ENCODE results near the gene TTN. TPM values are rescaled to one million over a fixed set of nuclear protein-coding genes. Genes with fewer than 3 reads are reported as not detected.

Gene TTN
- total RNA-seq, 1 experiment from 2014 or later: 1.1 TPM

- Histone ChIP-seq H4K20me1 (ENCODE audit: low read length) (no peaks in the 10 kb centered on the region), H3K79me2 (ENCODE audit: low read length) (no peaks in the 10 kb centered on the region), H2AFZ (ENCODE audit: low read length) (no peak overlapping the region), H3K36me3 (ENCODE audit: low read depth, low read length) (no peaks in the 10 kb centered on the region), H3K4me3 (ENCODE audit: low read length) (no peak overlapping the region), H3K27ac (ENCODE audit: low read length) (no peak overlapping the region), H3K27me3 (ENCODE audit: low read length) (no peaks in the 10 kb centered on the region), H3K9ac (ENCODE audit: low read length) (no peak overlapping the region), H3K9me3 (ENCODE audit: low read length) (no peaks in the 10 kb centered on the region), H3K4me1 (ENCODE audit: insufficient read depth, low read length) (peaks cover 27% of the 10 kb centered on the region), H3F3A (ENCODE audit: low read length, unreplicated experiment) (no peaks in the 10 kb centered on the region), H3K9me2 (replicated peaks; ENCODE audit: low read length) (no peaks in the 10 kb centered on the region), H3K4me2 (ENCODE audit: low read length) (no peak overlapping the region)
- ATAC-seq (peak; percentile 53), DNase-seq (peak; percentile 85)
- TF ChIP-seq CTCF (conservative IDR thresholded peaks at IDR 0.05; ENCODE audit: low read depth, low read length) (peak; percentile 95), EZH2 (IDR thresholded peaks at IDR 0.05; ENCODE audit: low read length, unreplicated experiment) (no peak), EZH2phosphoT487 (IDR thresholded peaks at IDR 0.05; ENCODE audit: borderline replicate concordance, low read length) (no peak)
- intact Hi-C loops (cut with micrococcal nuclease): loop anchor here (1.0 to 10.0 kb wide), 7 partner anchors 27 to 990 kb away; partner anchors contain the start of gene FKBP7
- ChIA-PET POLR2A (ENCODE audit: unreplicated experiment) (no interaction called here), CTCF (interaction anchor here (0.6 to 1.1 kb wide), 12 partner anchors 9 to 1193 kb away, joined by 3 to 10 read pairs (median 4); no protein-coding TSS in a partner anchor)
- BruUV-seq (replicated peaks): no TSS peak
These were observed 45.4 kb downstream of the TTN start for GRCh38 chr2:178761759-178762371.

- ATAC-seq (peak; percentile 91), DNase-seq (peak; percentile 89)
- Histone ChIP-seq H3K27ac (ENCODE audit: low read length) (no peak overlapping the region), H3K9me2 (replicated peaks; ENCODE audit: low read length) (no peaks in the 10 kb centered on the region), H2AFZ (ENCODE audit: low read length) (0 out of 2 replicates have a peak overlapping the region, but pooled peaks have one; percentile 10), H3K79me2 (ENCODE audit: low read length) (no peaks in the 10 kb centered on the region), H3K9me3 (ENCODE audit: low read length) (no peaks in the 10 kb centered on the region), H3F3A (ENCODE audit: low read length, unreplicated experiment) (no peaks in the 10 kb centered on the region), H3K27me3 (ENCODE audit: low read length) (no peaks in the 10 kb centered on the region), H3K4me1 (ENCODE audit: insufficient read depth, low read length) (peaks cover 21% of the 10 kb centered on the region), H4K20me1 (ENCODE audit: low read length) (no peaks in the 10 kb centered on the region), H3K9ac (ENCODE audit: low read length) (no peak overlapping the region), H3K4me3 (ENCODE audit: low read length) (no peak overlapping the region), H3K36me3 (ENCODE audit: low read depth, low read length) (no peaks in the 10 kb centered on the region), H3K4me2 (ENCODE audit: low read length) (peak overlapping the region; percentile 64)
- BruUV-seq (replicated peaks): no TSS peak
- intact Hi-C loops (cut with micrococcal nuclease): no loop called here
- POLR2A ChIA-PET (ENCODE audit: unreplicated experiment): no interaction called here
- CTCF ChIA-PET: interaction anchor here (0.6 kb wide), 1 partner anchor 373 kb away, joined by 3 read pairs; no protein-coding TSS in a partner anchor
- TF ChIP-seq EZH2 (IDR thresholded peaks at IDR 0.05; ENCODE audit: low read length, unreplicated experiment): no peak
- no peak for TF ChIP-seq EZH2phosphoT487 (IDR thresholded peaks at IDR 0.05; ENCODE audit: borderline replicate concordance, low read length)
- TF ChIP-seq CTCF (conservative IDR thresholded peaks at IDR 0.05; ENCODE audit: low read depth, low read length): no peak
These were observed 50.4 kb downstream of the TTN start for GRCh38 chr2:178756843-178757242.

- H4K20me1 ChIP-seq (ENCODE audit: low read length): no peaks in the 10 kb centered on the region
- no peaks in the 10 kb centered on the region for H3K27me3 ChIP-seq (ENCODE audit: low read length)
- no peak overlapping the region for H3K9ac ChIP-seq (ENCODE audit: low read length)
- H3K4me3 ChIP-seq (ENCODE audit: low read length): no peak overlapping the region
- POLR2A ChIA-PET (ENCODE audit: unreplicated experiment): no interaction called here
- no peak for ATAC-seq
- H3K36me3 ChIP-seq (ENCODE audit: low read depth, low read length): no peaks in the 10 kb centered on the region
- 0 out of 2 replicates have a peak overlapping the region, but pooled peaks have one; percentile 10 for H2AFZ ChIP-seq (ENCODE audit: low read length)
- no peaks in the 10 kb centered on the region for H3K79me2 ChIP-seq (ENCODE audit: low read length)
- no peak for DNase-seq
- H3K9me3 ChIP-seq (ENCODE audit: low read length): no peaks in the 10 kb centered on the region
- no peak for TF ChIP-seq CTCF (conservative IDR thresholded peaks at IDR 0.05; ENCODE audit: low read depth, low read length)
- no peak for TF ChIP-seq EZH2phosphoT487 (IDR thresholded peaks at IDR 0.05; ENCODE audit: borderline replicate concordance, low read length)
- TF ChIP-seq EZH2 (IDR thresholded peaks at IDR 0.05; ENCODE audit: low read length, unreplicated experiment): no peak
- no peaks in the 10 kb centered on the region for H3F3A ChIP-seq (ENCODE audit: low read length, unreplicated experiment)
- H3K4me1 ChIP-seq (ENCODE audit: insufficient read depth, low read length): peaks cover 17% of the 10 kb centered on the region
- CTCF ChIA-PET: interaction anchor here (0.6 kb wide), 1 partner anchor 373 kb away, joined by 3 read pairs; no protein-coding TSS in a partner anchor
- H3K4me2 ChIP-seq (ENCODE audit: low read length): peak overlapping the region; percentile 64
- no TSS peak for BruUV-seq (replicated peaks)
- intact Hi-C loops (cut with micrococcal nuclease): no loop called here
- no peaks in the 10 kb centered on the region for H3K9me2 ChIP-seq (replicated peaks; ENCODE audit: low read length)
- no peak overlapping the region for H3K27ac ChIP-seq (ENCODE audit: low read length)
These were observed 50.9 kb downstream of the TTN start for GRCh38 chr2:178756343-178756742.

Data from PC-3 (cell line).